H1 (cell line): ENCODE measurements around the gene FAM53B. TPM values are rescaled to one million over a fixed set of nuclear protein-coding genes. Genes with fewer than 3 reads are reported as not detected.

Experiments
- CTCF ChIA-PET: fragments of 300-600 bp; sonication (Branson Sonifier 250); formaldehyde crosslinking; loops from one replicate; lab custom pipeline; 2021; ENCODE audit not compliant: partially characterized antibody; lab: Charles Lee
- POLR2A ChIA-PET: fragments of 300-600 bp; sonication (Branson Sonifier 250); formaldehyde crosslinking; loops from one replicate; lab custom pipeline; 2021; ENCODE audit warnings: inconsistent platforms; ENCODE audit not compliant: partially characterized antibody; lab: Charles Lee
- DNase-seq, 2 experiments: peaks; one replicate each; pipeline versions ENCODE4 v3.0.0 to v3.0.0-alpha.2; 2010 to 2022; ENCODE audit warnings: low spot score in 2 of 2, low read depth in 1 of 2, mixed read lengths in 1 of 2
- FAIRE-seq: peaks from 2 replicates; lab custom pipeline; 2011; peaks lifted over from hg19 to GRCh38; lab: Jason Lieb, UNC
- H2AFZ ChIP-seq: 2 replicates; pipeline ENCODE4 v1.8.1; 2012; ENCODE audit warnings: low read length, inconsistent platforms
- H2AK5ac ChIP-seq: 2 replicates; pipeline ENCODE4 v1.6.1; 2013; ENCODE audit warnings: low read depth, low read length
- H2BK120ac ChIP-seq: replicated peaks from 2 replicates; pipeline ENCODE3; 2013; ENCODE audit warnings: low read depth, low read length, inconsistent platforms
- H2BK12ac ChIP-seq: 2 replicates; pipeline ENCODE4 v1.6.1; 2013; ENCODE audit warnings: low read depth, low read length
- H2BK15ac ChIP-seq: 2 replicates; pipeline ENCODE4 v1.6.1; 2013; ENCODE audit warnings: low read length
- H2BK20ac ChIP-seq: 2 replicates; pipeline ENCODE4 v1.6.1; 2013; ENCODE audit warnings: low read length
- H2BK5ac ChIP-seq: 2 replicates; pipeline ENCODE4 v1.6.1; 2013; ENCODE audit warnings: low read depth, low read length
- H3K14ac ChIP-seq: 2 replicates; pipeline ENCODE4 v1.6.1; 2013; ENCODE audit warnings: inconsistent platforms; ENCODE audit not compliant: insufficient read length
- H3K18ac ChIP-seq: 2 replicates; pipeline ENCODE4 v1.6.1; 2013; ENCODE audit warnings: low read length; ENCODE audit errors: extremely low read depth
- H3K23ac ChIP-seq: 2 replicates; pipeline ENCODE4 v1.6.1; 2013; ENCODE audit warnings: inconsistent platforms; ENCODE audit not compliant: insufficient read length
- H3K23me2 ChIP-seq: 2 replicates; pipeline ENCODE4 v1.6.1; 2013; ENCODE audit warnings: low read depth, low read length
- H3K27ac ChIP-seq: 2 replicates; pipeline ENCODE4 v1.6.1; 2011; ENCODE audit warnings: low read depth, low read length, inconsistent platforms
- H3K27me3 ChIP-seq, 4 experiments: replicated peaks in 1 of 4; 1 replicate in 1 of 4; 2 replicates in 3 of 4; pipeline versions ENCODE4 v1.6.1 to v1.8.1; 2011 to 2013; ENCODE audit warnings: low read length in 3 of 4, mild to moderate bottlenecking in 3 of 4, inconsistent platforms in 2 of 4, mixed read lengths in 2 of 4, moderate library complexity in 1 of 4; ENCODE audit not compliant: control insufficient read depth in 3 of 4, insufficient read depth in 3 of 4; ENCODE audit errors: extremely low read depth in 1 of 4
- H3K36me3 ChIP-seq, 4 experiments: 2 replicates each; pipeline versions ENCODE4 v1.6.1 to v1.8.1; 2011 to 2013; ENCODE audit warnings: mild to moderate bottlenecking in 4 of 4, low read length in 3 of 4, moderate library complexity in 2 of 4, control low read depth in 1 of 4, inconsistent platforms in 1 of 4; ENCODE audit not compliant: insufficient read depth in 4 of 4, control insufficient read depth in 2 of 4
- H3K4ac ChIP-seq: replicated peaks from 2 replicates; pipeline ENCODE3; 2013; ENCODE audit warnings: low read length, low read depth, mixed read lengths, inconsistent platforms; ENCODE audit not compliant: insufficient read length
- H3K4me1 ChIP-seq, 4 experiments: replicated peaks in 1 of 4; 1 replicate in 1 of 4; 2 replicates in 3 of 4; pipeline versions ENCODE4 v1.6.1 to v1.8.1; 2011 to 2013; ENCODE audit warnings: low read length in 3 of 4, inconsistent platforms in 2 of 4, mixed read lengths in 1 of 4; ENCODE audit not compliant: insufficient read depth in 4 of 4, control insufficient read depth in 3 of 4
- H3K4me2 ChIP-seq, 2 experiments: 2 replicates each; pipeline versions ENCODE4 v1.6.1 to v1.8.1; 2011 to 2013; ENCODE audit warnings: low read depth in 2 of 2, low read length in 2 of 2, control low read depth in 1 of 2, inconsistent platforms in 1 of 2, mild to moderate bottlenecking in 1 of 2; ENCODE audit not compliant: insufficient read depth in 1 of 2
- H3K4me3 ChIP-seq, 4 experiments: fragments of 200-600, 300-600 bp in 1 of 4; sonication (generic), shearing (Covaris generic), sonication (Bioruptor Twin) in 1 of 4; 2 replicates each; pipeline versions ENCODE4 v1.5.1 to v1.8.1; 2011 to 2016; ENCODE audit warnings: low read length in 4 of 4, low read depth in 3 of 4, control low read depth in 2 of 4, inconsistent platforms in 2 of 4, mild to moderate bottlenecking in 2 of 4, mixed read lengths in 1 of 4, moderate library complexity in 1 of 4; ENCODE audit not compliant: insufficient read depth in 2 of 4; ENCODE audit errors: extremely low read depth in 1 of 4
- H3K56ac ChIP-seq: replicated peaks from 2 replicates; pipeline ENCODE3; 2013; ENCODE audit warnings: low read depth, mild to moderate bottlenecking, mixed read lengths, low read length, inconsistent platforms; ENCODE audit not compliant: insufficient read length
- H3K79me1 ChIP-seq: 2 replicates; pipeline ENCODE4 v1.6.1; 2013; ENCODE audit warnings: low read depth, low read length, control low read depth
- H3K79me2 ChIP-seq, 2 experiments: 2 replicates each; pipeline versions ENCODE4 v1.6.1 to v1.8.1; 2012 to 2013; ENCODE audit warnings: low read length in 2 of 2, mild to moderate bottlenecking in 2 of 2, inconsistent platforms in 1 of 2; ENCODE audit not compliant: insufficient read depth in 2 of 2, control insufficient read depth in 1 of 2
- H3K9ac ChIP-seq, 4 experiments: replicated peaks in 1 of 4; 1 replicate in 1 of 4; 2 replicates in 3 of 4; pipeline versions ENCODE4 v1.6.1 to v1.8.1; 2011 to 2013; ENCODE audit warnings: low read depth in 3 of 4, low read length in 3 of 4, control low read depth in 2 of 4, mild to moderate bottlenecking in 2 of 4, moderate library complexity in 2 of 4, inconsistent platforms in 1 of 4; ENCODE audit errors: extremely low read depth in 1 of 4
- H3K9me3 ChIP-seq, 2 experiments: 2 replicates each; pipeline versions ENCODE4 v1.6.1 to v1.8.1; 2012 to 2013; ENCODE audit warnings: mild to moderate bottlenecking in 2 of 2, moderate library complexity in 2 of 2, control low read depth in 1 of 2, inconsistent platforms in 1 of 2, low read depth in 1 of 2, low read length in 1 of 2, mixed read lengths in 1 of 2; ENCODE audit not compliant: insufficient read depth in 2 of 2
- H4K20me1 ChIP-seq, 2 experiments: replicated peaks in 1 of 2; 2 replicates each; pipeline versions ENCODE3 to v1.8.1; 2011 to 2013; ENCODE audit warnings: inconsistent platforms in 2 of 2, low read length in 2 of 2, mild to moderate bottlenecking in 1 of 2; ENCODE audit not compliant: insufficient read depth in 2 of 2, control insufficient read depth in 1 of 2
- H4K5ac ChIP-seq: 2 replicates; pipeline ENCODE4 v1.6.1; 2013; ENCODE audit warnings: low read length, low read depth, mixed read lengths, inconsistent platforms; ENCODE audit not compliant: insufficient read length
- H4K8ac ChIP-seq: 2 replicates; pipeline ENCODE4 v1.8.0; 2013; ENCODE audit warnings: mild to moderate bottlenecking, moderate library complexity, low read length, inconsistent platforms; ENCODE audit not compliant: insufficient read depth; ENCODE audit errors: extremely low read depth
- H4K91ac ChIP-seq: replicated peaks from 2 replicates; pipeline ENCODE3; 2013; ENCODE audit warnings: low read length, mixed read lengths, inconsistent platforms; ENCODE audit not compliant: insufficient read length
- CBX5 ChIP-seq: fragments of 300-800, 300-1000 bp; sonication (generic); IDR thresholded peaks from 2 replicates; pipeline ENCODE4 v1.7.1; 2016; ENCODE audit warnings: antibody characterized with exemption, low read length, low read depth
- CTBP2 ChIP-seq: IDR thresholded peaks from 2 replicates; pipeline ENCODE4 v1.7.0; 2011; ENCODE audit warnings: borderline replicate concordance, mild to moderate bottlenecking, moderate library complexity, mixed read lengths, low read length; ENCODE audit not compliant: insufficient read depth, insufficient read length
- NANOG ChIP-seq: IDR thresholded peaks from 2 replicates; pipeline ENCODE4 v1.6.1; 2011; ENCODE audit warnings: low read length, low read depth, mild to moderate bottlenecking, inconsistent platforms; ENCODE audit not compliant: insufficient read depth, poor library complexity, severe bottlenecking
- TCF12 ChIP-seq: IDR thresholded peaks from 2 replicates; pipeline ENCODE4 v1.6.1; 2011; ENCODE audit warnings: low read depth, mild to moderate bottlenecking, low read length
- ZNF274 ChIP-seq: IDR thresholded peaks from 2 replicates; pipeline ENCODE4 v1.7.0; 2012; ENCODE audit warnings: low read length, borderline replicate concordance; ENCODE audit errors: extremely low read depth
- WGBS, 2 experiments: shearing (Covaris generic) in 1 of 2; methylation state at CpG; one replicate each; pipeline versions ENCODE4 v1.1.6 to v1.1.7; 2013 to 2015; ENCODE audit warnings: low lambda C conversion rate in 2 of 2, mixed read lengths in 2 of 2, inconsistent platforms in 1 of 2, low coverage in 1 of 2, missing lambda C conversion rate in 1 of 2; ENCODE audit not compliant: insufficient replicate concordance in 2 of 2, insufficient coverage in 1 of 2, insufficient read length in 1 of 2; ENCODE audit errors: extremely low coverage in 1 of 2, missing lambda C conversion rate in 1 of 2; 5-methylcytosine and 5-hydroxymethylcytosine counted together
- polyA plus RNA-seq, 7 experiments: library from polyadenylated mRNA; depleted of rRNA in 3 of 7; stranded (reverse) in 5 of 7; unstranded in 2 of 7; fragments of >200 nt in 5 of 7; fragments of 200-250 nt in 2 of 7; gene quantifications; 1 replicate in 5 of 7; 2 replicates in 1 of 7; 4 replicates in 1 of 7; pipeline versions ENCODE4 v1.2.1 to v1.2.3, GENCODE V29; 2011 to 2013; ENCODE audit warnings: missing spikeins in 2 of 7, mixed read lengths in 2 of 7
- total RNA-seq: library from RNA; stranded (reverse); fragmentation: NEBNext Ultra II Directional; extraction: Animal tissue kit (Norgen Biotek cat#: 25700); gene quantifications from 2 replicates; pipeline ENCODE4 v1.2.1, GENCODE V29; 2021
- TF ChIP-seq, protein P1 (sequence below): IDR thresholded peaks from 2 replicates; pipeline ENCODE4 v1.6.1; 2012; ENCODE audit warnings: low read length, inconsistent platforms
- TF ChIP-seq, protein P2 (sequence below), 3 experiments: IDR thresholded peaks; 1 replicate in 2 of 3; 2 replicates in 1 of 3; pipeline versions ENCODE4 v1.5.1 to v1.6.1; 2011; ENCODE audit warnings: low read length in 3 of 3, mild to moderate bottlenecking in 3 of 3, inconsistent platforms in 2 of 3, low read depth in 1 of 3, moderate library complexity in 1 of 3; ENCODE audit not compliant: insufficient read depth in 1 of 3; ENCODE audit errors: control extremely low read depth in 1 of 3

FAM53B gene
- total and polyA plus RNA-seq, 2 of the 8 experiments (the other 6 are each of a cell fraction or from before 2014, with no cell fraction given): 5.3 to 14.4 TPM

GRCh38 chr10:124708246-124708779, 35.9 kb downstream of the FAM53B start:
- Histone ChIP-seq H4K5ac (no peak overlapping the region), H2BK15ac (no peak overlapping the region), H2BK12ac (no peak overlapping the region), H3K4me1 (peaks cover 3 to 21% (median 13%) of the 10 kb centered on the region in 4 experiments; a peak in 6 of 7 replicates), H4K91ac (no peak overlapping the region), H3K9me3 (no peaks in the 10 kb centered on the region), H3K27ac (no peak overlapping the region), H3K56ac (no peak overlapping the region), H4K20me1 (peaks cover 3 to 13% of the 10 kb centered on the region in 2 experiments), H3K23me2 (no peaks in the 10 kb centered on the region), H2BK120ac (no peak overlapping the region), H3K36me3 (no peaks in the 10 kb centered on the region), H3K79me1 (peaks cover 2% of the 10 kb centered on the region; the same call in 1 of the 2 replicates), H3K14ac (no peak overlapping the region), H2BK5ac (0 out of 2 replicates have a peak overlapping the region, but pooled peaks have one; percentile 27), H3K4me2 (0 out of 4 replicates have a peak overlapping the region, but pooled peaks of 1 of the 2 experiments have one; percentile 4), H2AK5ac (no peak overlapping the region), H3K18ac (no peak overlapping the region), H3K4me3 (no peak overlapping the region), H4K8ac (no peak overlapping the region), H3K27me3 (no peaks in the 10 kb centered on the region), H3K9ac (no peak overlapping the region; a peak in 1 of 7 replicates), H2BK20ac (no peak overlapping the region), H2AFZ (no peak overlapping the region), H3K23ac (no peak overlapping the region), H3K79me2 (no peaks in the 10 kb centered on the region), H3K4ac (no peak overlapping the region)
- WGBS, 2 experiments: 87% methylated on average over 9 of the region's 9 CpGs; no CpG with 5 or more reads in 1 of the 2 experiments
- DNase-seq: no peak
- FAIRE-seq: no peak
- ChIA-PET POLR2A (no interaction called here), CTCF (interaction anchor here (0.7 to 3.3 kb wide), 8 partner anchors 11 to 169 kb away, joined by 3 to 30 read pairs (median 9); no protein-coding TSS in a partner anchor)
- TF ChIP-seq ZNF274 (no peak), TCF12 (no peak), NANOG (no peak), CBX5 (no peak), CTBP2 (no peak)
- TF ChIP-seq, protein P1, sequence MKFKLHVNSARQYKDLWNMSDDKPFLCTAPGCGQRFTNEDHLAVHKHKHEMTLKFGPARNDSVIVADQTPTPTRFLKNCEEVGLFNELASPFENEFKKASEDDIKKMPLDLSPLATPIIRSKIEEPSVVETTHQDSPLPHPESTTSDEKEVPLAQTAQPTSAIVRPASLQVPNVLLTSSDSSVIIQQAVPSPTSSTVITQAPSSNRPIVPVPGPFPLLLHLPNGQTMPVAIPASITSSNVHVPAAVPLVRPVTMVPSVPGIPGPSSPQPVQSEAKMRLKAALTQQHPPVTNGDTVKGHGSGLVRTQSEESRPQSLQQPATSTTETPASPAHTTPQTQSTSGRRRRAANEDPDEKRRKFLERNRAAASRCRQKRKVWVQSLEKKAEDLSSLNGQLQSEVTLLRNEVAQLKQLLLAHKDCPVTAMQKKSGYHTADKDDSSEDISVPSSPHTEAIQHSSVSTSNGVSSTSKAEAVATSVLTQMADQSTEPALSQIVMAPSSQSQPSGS: no peak
- TF ChIP-seq, protein P2, sequence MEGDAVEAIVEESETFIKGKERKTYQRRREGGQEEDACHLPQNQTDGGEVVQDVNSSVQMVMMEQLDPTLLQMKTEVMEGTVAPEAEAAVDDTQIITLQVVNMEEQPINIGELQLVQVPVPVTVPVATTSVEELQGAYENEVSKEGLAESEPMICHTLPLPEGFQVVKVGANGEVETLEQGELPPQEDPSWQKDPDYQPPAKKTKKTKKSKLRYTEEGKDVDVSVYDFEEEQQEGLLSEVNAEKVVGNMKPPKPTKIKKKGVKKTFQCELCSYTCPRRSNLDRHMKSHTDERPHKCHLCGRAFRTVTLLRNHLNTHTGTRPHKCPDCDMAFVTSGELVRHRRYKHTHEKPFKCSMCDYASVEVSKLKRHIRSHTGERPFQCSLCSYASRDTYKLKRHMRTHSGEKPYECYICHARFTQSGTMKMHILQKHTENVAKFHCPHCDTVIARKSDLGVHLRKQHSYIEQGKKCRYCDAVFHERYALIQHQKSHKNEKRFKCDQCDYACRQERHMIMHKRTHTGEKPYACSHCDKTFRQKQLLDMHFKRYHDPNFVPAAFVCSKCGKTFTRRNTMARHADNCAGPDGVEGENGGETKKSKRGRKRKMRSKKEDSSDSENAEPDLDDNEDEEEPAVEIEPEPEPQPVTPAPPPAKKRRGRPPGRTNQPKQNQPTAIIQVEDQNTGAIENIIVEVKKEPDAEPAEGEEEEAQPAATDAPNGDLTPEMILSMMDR (IDR thresholded peaks at IDR 0.05; ENCODE audit: control extremely low read depth in 1 of 3, insufficient read depth in 1 of 3, low read depth in 1 of 3, low read length in 3 of 3): no peak
